GM23338 (cell line): ENCODE data around the gene ETV3. TPM values are rescaled to one million over a fixed set of nuclear protein-coding genes. Genes with fewer than 3 reads are reported as not detected.

Source experiments
- ATAC-seq: fragments of 200-7000 bp; cut with Tn5 transposase; 3 replicates; pipeline ENCODE4 v1.9.1; 2020
- DNase-seq: peaks from one replicate; pipeline ENCODE4 v3.0.0-alpha.2; 2015; ENCODE audit warnings: low spot score
- H2AFZ ChIP-seq: fragments of 200-600 bp; sonication (generic); 2 replicates; pipeline ENCODE4 v1.8.0; 2016; ENCODE audit warnings: antibody characterized with exemption, mild to moderate bottlenecking, moderate library complexity
- H3F3A ChIP-seq: fragments of 200-600 bp; sonication (generic); replicated peaks from 2 replicates; pipeline ENCODE4 v1.8.0; 2017; ENCODE audit warnings: antibody characterized with exemption, mixed run types, low read depth
- H3K27ac ChIP-seq: fragments of 200-600 bp; sonication (generic); 2 replicates; pipeline ENCODE4 v1.6.1; 2016; ENCODE audit warnings: low read depth
- H3K27me3 ChIP-seq: fragments of 200-600 bp; sonication (generic); 2 replicates; pipeline ENCODE4 v1.8.0; 2016; ENCODE audit warnings: mild to moderate bottlenecking, mixed run types, moderate library complexity; ENCODE audit not compliant: insufficient read depth
- H3K36me3 ChIP-seq: fragments of 200-600 bp; sonication (generic); 2 replicates; pipeline ENCODE4 v1.8.0; 2016; ENCODE audit warnings: mild to moderate bottlenecking; ENCODE audit not compliant: insufficient read depth
- H3K4me1 ChIP-seq: fragments of 200-600 bp; sonication (generic); 2 replicates; pipeline ENCODE4 v1.8.0; 2016; ENCODE audit warnings: mild to moderate bottlenecking, moderate library complexity; ENCODE audit not compliant: insufficient read depth
- H3K4me2 ChIP-seq: fragments of 200-600 bp; sonication (generic); 2 replicates; pipeline ENCODE4 v1.7.1; 2017; ENCODE audit warnings: mixed run types
- H3K4me3 ChIP-seq: fragments of 200-600 bp; sonication (generic); 2 replicates; pipeline ENCODE4 v1.6.1; 2016; ENCODE audit warnings: mixed run types
- H3K79me2 ChIP-seq: fragments of 200-600 bp; sonication (generic); replicated peaks from 2 replicates; pipeline ENCODE4 v1.8.0; 2017; ENCODE audit warnings: mild to moderate bottlenecking; ENCODE audit not compliant: insufficient read depth
- H3K9me2 ChIP-seq: fragments of 200-600 bp; sonication (generic); 2 replicates; pipeline ENCODE4 v1.8.0; 2017; ENCODE audit not compliant: insufficient read depth
- H4K20me1 ChIP-seq: fragments of 200-600 bp; sonication (generic); replicated peaks from 2 replicates; pipeline ENCODE4 v1.8.0; 2017; ENCODE audit warnings: mild to moderate bottlenecking; ENCODE audit not compliant: insufficient read depth
- H3K27ac Mint-ChIP-seq: 2 replicates; pipeline ENCODE4 v1.8.0; 2020; ENCODE audit warnings: inconsistent platforms, mild to moderate bottlenecking, moderate library complexity, mixed read lengths
- H3K27me3 Mint-ChIP-seq: 3 replicates; pipeline ENCODE4 v1.8.0; 2022; ENCODE audit warnings: low read depth, mild to moderate bottlenecking, moderate library complexity, mixed read lengths, inconsistent platforms; ENCODE audit not compliant: insufficient read depth, poor library complexity
- H3K36me3 Mint-ChIP-seq: 3 replicates; pipeline ENCODE4 v1.8.0; 2021; ENCODE audit warnings: low read depth, mild to moderate bottlenecking, inconsistent platforms, moderate library complexity, mixed read lengths
- H3K4me1 Mint-ChIP-seq: 3 replicates; pipeline ENCODE4 v1.8.0; 2020; ENCODE audit warnings: mild to moderate bottlenecking, inconsistent platforms, mixed read lengths
- H3K4me3 Mint-ChIP-seq: 3 replicates; pipeline ENCODE4 v1.8.0; 2021; ENCODE audit warnings: moderate library complexity, mild to moderate bottlenecking, inconsistent platforms, mixed read lengths
- H3K9me3 Mint-ChIP-seq: 3 replicates; pipeline ENCODE4 v1.8.0; 2020; ENCODE audit warnings: moderate library complexity, mild to moderate bottlenecking, inconsistent platforms, mixed read lengths
- CREB1 ChIP-seq: fragments of 250-450 bp; sonication (Bioruptor Pico); IDR thresholded peaks from 2 replicates; pipeline ENCODE4 v1.5.0; 2020; ENCODE audit warnings: low read depth, mild to moderate bottlenecking, moderate library complexity
- EZH2 ChIP-seq: fragments of 200-600 bp; sonication (generic); IDR thresholded peaks from one replicate; pipeline ENCODE4 v1.8.0; 2017; ENCODE audit warnings: antibody characterized with exemption, mild to moderate bottlenecking, low read depth; ENCODE audit not compliant: unreplicated experiment
- EZH2phosphoT487 ChIP-seq: fragments of 200-600 bp; sonication (generic); IDR thresholded peaks from one replicate; pipeline ENCODE4 v1.8.1; 2018; ENCODE audit warnings: antibody characterized with exemption; ENCODE audit not compliant: unreplicated experiment
- JUNB ChIP-seq: IDR thresholded peaks from one replicate; pipeline ENCODE4 v1.6.1; 2016; ENCODE audit warnings: antibody characterized with exemption; ENCODE audit not compliant: unreplicated experiment
- NANOG ChIP-seq: IDR thresholded peaks from 2 replicates; pipeline ENCODE4 v1.6.1; 2016; ENCODE audit warnings: antibody characterized with exemption, borderline replicate concordance
- POLR2AphosphoS5 ChIP-seq: IDR thresholded peaks from 2 replicates; pipeline ENCODE4 v1.6.1; 2016; ENCODE audit warnings: antibody characterized with exemption, low read depth
- STAT1 ChIP-seq: IDR thresholded peaks from one replicate; pipeline ENCODE4 v1.6.1; 2016; ENCODE audit warnings: antibody characterized with exemption; ENCODE audit not compliant: unreplicated experiment
- ZNF114 ChIP-seq: fragments of 250-450 bp; sonication (Bioruptor Pico); IDR thresholded peaks from 2 replicates; pipeline ENCODE4 v1.5.0; 2020; ENCODE audit warnings: mild to moderate bottlenecking, moderate library complexity
- ZNF331 ChIP-seq: fragments of 250-450 bp; sonication (Bioruptor Pico); IDR thresholded peaks from 2 replicates; pipeline ENCODE4 v1.5.0; 2020; ENCODE audit warnings: low read depth, mild to moderate bottlenecking, moderate library complexity
- polyA plus RNA-seq: library from polyadenylated mRNA; unstranded; fragments of >200 nt; fragmentation: Nextera tagmentation; extraction: Ambion mirVana; gene quantifications from 2 replicates; pipeline ENCODE4 v1.2.1, GENCODE V29; 2016
- total RNA-seq: library from RNA; depleted of rRNA; stranded (reverse); fragments of >200 nt; shearing (Covaris generic); gene quantifications from 2 replicates; pipeline ENCODE4 v1.2.3, GENCODE V29; 2014
- TF ChIP-seq, protein P1 (sequence below): fragments of 250-450 bp; sonication (Bioruptor Pico); IDR thresholded peaks from 2 replicates; pipeline ENCODE4 v1.5.0; 2020; ENCODE audit warnings: mild to moderate bottlenecking, moderate library complexity
- TF ChIP-seq, protein P2 (sequence below): IDR thresholded peaks from 2 replicates; pipeline ENCODE4 v1.6.1; 2016; ENCODE audit warnings: antibody characterized with exemption
- TF ChIP-seq, protein P3 (sequence below), 2 experiments: fragments of 200-600 bp in 1 of 2; sonication (generic) in 1 of 2; conservative IDR thresholded peaks; 2 replicates each; pipeline versions ENCODE4 v1.5.1 to v1.6.1; 2016 to 2017; ENCODE audit warnings: antibody characterized with exemption in 2 of 2, low read depth in 2 of 2, mild to moderate bottlenecking in 2 of 2, moderate library complexity in 1 of 2

The ETV3 gene
- total and polyA plus RNA-seq, 2 experiments from 2014 or later, result 8.1 to 19.6 TPM

DNA sequence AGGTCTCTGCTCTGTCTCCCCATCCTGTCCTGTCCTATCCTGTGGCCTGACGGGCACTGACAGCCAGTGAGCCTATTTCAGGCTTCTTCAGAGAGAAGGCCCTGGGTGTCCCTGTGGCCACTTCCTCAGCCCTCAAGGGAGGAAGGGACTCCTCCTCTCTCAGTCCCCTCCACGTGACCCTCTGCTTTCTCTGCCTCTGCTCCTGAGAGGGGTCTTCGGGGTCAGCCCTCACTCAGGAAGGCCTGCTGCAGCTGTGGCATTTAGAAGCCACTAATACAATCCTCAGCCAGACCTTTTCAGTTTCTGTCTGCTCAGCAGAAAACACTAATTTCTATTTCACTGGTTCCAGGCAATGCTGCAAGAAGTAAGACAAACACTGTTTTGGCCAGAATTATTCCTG, 43.6 kb upstream of the ETV3 start:
- DNase-seq (no peak), ATAC-seq (no peak)
- Mint-ChIP-seq H3K9me3 (no peaks in the 10 kb centered on the region), H3K27ac (no peak overlapping the region), H3K4me3 (no peak overlapping the region), H3K4me1 (peaks cover 20% of the 10 kb centered on the region), H3K27me3 (peaks cover 5% of the 10 kb centered on the region), H3K36me3 (no peaks in the 10 kb centered on the region)
- H4K20me1 ChIP-seq, result no peaks in the 10 kb centered on the region
- H3K36me3 ChIP-seq, result no peaks in the 10 kb centered on the region
- no peak overlapping the region for H3K4me3 ChIP-seq
- H3K9me2 ChIP-seq, result no peaks in the 10 kb centered on the region
- no peak for TF ChIP-seq JUNB
- no peak for TF ChIP-seq EZH2
- no peaks in the 10 kb centered on the region for H3K79me2 ChIP-seq
- H3F3A ChIP-seq, result no peaks in the 10 kb centered on the region
- no peaks in the 10 kb centered on the region for H3K27me3 ChIP-seq
- H3K27ac ChIP-seq, result no peak overlapping the region
- no peak overlapping the region; the same call in 1 of the 2 replicates for H2AFZ ChIP-seq
- H3K4me2 ChIP-seq, result no peak overlapping the region
- H3K4me1 ChIP-seq, result 0 out of 2 replicates have a peak, but pooled peaks cover 2% of the 10 kb centered on the region

DNA sequence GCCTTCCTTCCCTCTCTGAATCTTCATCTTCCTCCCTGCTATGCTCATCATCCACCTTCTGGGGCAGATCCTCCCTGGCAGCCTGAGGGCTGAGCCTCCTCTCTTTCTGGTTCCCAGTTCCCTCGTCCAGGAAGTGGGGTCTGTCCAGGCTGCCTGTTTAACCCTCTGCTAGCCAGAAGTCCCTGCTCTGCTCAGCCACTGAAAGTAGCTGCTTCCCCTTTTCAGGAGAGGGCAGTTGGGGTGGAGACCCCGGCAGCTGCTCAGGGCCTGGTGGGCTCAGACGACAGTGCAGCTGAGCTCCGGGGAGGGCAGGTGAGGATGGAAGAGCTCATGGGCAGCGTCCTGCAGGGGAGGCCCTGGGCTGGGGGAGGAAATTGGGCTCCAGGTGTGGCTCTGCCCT, 43.1 kb upstream of the ETV3 start:
- peak; percentile 55 for ATAC-seq
- H3K27me3 Mint-ChIP-seq, result peaks cover 5% of the 10 kb centered on the region
- no peaks in the 10 kb centered on the region for H3K36me3 Mint-ChIP-seq
- Histone ChIP-seq H3K4me1 (0 out of 2 replicates have a peak, but pooled peaks cover 2% of the 10 kb centered on the region), H4K20me1 (no peaks in the 10 kb centered on the region), H3K4me3 (no peak overlapping the region), H3K27ac (no peak overlapping the region), H2AFZ (no peak overlapping the region; the same call in 1 of the 2 replicates), H3F3A (no peaks in the 10 kb centered on the region), H3K79me2 (no peaks in the 10 kb centered on the region), H3K9me2 (no peaks in the 10 kb centered on the region), H3K36me3 (no peaks in the 10 kb centered on the region), H3K27me3 (no peaks in the 10 kb centered on the region), H3K4me2 (no peak overlapping the region)
- no peak overlapping the region for H3K27ac Mint-ChIP-seq
- no peaks in the 10 kb centered on the region for H3K9me3 Mint-ChIP-seq
- H3K4me3 Mint-ChIP-seq, result no peak overlapping the region
- H3K4me1 Mint-ChIP-seq, result peaks cover 17% of the 10 kb centered on the region
- DNase-seq, result no peak
- TF ChIP-seq POLR2AphosphoS5 (no peak), ZNF114 (no peak), EZH2 (no peak), NANOG (no peak), STAT1 (no peak), CREB1 (no peak), ZNF331 (CRISPR knock-in tag) (no peak), JUNB (no peak), EZH2phosphoT487 (no peak)
- TF ChIP-seq, protein P1, sequence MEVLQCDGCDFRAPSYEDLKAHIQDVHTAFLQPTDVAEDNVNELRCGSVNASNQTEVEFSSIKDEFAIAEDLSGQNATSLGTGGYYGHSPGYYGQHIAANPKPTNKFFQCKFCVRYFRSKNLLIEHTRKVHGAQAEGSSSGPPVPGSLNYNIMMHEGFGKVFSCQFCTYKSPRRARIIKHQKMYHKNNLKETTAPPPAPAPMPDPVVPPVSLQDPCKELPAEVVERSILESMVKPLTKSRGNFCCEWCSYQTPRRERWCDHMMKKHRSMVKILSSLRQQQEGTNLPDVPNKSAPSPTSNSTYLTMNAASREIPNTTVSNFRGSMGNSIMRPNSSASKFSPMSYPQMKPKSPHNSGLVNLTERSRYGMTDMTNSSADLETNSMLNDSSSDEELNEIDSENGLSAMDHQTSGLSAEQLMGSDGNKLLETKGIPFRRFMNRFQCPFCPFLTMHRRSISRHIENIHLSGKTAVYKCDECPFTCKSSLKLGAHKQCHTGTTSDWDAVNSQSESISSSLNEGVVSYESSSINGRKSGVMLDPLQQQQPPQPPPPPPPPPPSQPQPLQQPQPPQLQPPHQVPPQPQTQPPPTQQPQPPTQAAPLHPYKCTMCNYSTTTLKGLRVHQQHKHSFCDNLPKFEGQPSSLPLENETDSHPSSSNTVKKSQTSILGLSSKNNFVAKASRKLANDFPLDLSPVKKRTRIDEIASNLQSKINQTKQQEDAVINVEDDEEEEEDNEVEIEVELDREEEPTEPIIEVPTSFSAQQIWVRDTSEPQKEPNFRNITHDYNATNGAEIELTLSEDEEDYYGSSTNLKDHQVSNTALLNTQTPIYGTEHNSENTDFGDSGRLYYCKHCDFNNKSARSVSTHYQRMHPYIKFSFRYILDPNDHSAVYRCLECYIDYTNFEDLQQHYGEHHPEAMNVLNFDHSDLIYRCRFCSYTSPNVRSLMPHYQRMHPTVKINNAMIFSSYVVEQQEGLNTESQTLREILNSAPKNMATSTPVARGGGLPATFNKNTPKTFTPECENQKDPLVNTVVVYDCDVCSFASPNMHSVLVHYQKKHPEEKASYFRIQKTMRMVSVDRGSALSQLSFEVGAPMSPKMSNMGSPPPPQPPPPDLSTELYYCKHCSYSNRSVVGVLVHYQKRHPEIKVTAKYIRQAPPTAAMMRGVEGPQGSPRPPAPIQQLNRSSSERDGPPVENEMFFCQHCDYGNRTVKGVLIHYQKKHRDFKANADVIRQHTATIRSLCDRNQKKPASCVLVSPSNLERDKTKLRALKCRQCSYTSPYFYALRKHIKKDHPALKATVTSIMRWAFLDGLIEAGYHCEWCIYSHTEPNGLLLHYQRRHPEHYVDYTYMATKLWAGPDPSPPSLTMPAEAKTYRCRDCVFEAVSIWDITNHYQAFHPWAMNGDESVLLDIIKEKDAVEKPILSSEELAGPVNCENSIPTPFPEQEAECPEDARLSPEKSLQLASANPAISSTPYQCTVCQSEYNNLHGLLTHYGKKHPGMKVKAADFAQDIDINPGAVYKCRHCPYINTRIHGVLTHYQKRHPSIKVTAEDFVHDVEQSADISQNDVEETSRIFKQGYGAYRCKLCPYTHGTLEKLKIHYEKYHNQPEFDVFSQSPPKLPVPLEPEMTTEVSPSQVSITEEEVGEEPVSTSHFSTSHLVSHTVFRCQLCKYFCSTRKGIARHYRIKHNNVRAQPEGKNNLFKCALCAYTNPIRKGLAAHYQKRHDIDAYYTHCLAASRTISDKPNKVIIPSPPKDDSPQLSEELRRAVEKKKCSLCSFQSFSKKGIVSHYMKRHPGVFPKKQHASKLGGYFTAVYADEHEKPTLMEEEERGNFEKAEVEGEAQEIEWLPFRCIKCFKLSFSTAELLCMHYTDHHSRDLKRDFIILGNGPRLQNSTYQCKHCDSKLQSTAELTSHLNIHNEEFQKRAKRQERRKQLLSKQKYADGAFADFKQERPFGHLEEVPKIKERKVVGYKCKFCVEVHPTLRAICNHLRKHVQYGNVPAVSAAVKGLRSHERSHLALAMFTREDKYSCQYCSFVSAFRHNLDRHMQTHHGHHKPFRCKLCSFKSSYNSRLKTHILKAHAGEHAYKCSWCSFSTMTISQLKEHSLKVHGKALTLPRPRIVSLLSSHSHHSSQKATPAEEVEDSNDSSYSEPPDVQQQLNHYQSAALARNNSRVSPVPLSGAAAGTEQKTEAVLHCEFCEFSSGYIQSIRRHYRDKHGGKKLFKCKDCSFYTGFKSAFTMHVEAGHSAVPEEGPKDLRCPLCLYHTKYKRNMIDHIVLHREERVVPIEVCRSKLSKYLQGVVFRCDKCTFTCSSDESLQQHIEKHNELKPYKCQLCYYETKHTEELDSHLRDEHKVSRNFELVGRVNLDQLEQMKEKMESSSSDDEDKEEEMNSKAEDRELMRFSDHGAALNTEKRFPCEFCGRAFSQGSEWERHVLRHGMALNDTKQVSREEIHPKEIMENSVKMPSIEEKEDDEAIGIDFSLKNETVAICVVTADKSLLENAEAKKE (CRISPR knock-in tag), result no peak
- TF ChIP-seq, protein P2, sequence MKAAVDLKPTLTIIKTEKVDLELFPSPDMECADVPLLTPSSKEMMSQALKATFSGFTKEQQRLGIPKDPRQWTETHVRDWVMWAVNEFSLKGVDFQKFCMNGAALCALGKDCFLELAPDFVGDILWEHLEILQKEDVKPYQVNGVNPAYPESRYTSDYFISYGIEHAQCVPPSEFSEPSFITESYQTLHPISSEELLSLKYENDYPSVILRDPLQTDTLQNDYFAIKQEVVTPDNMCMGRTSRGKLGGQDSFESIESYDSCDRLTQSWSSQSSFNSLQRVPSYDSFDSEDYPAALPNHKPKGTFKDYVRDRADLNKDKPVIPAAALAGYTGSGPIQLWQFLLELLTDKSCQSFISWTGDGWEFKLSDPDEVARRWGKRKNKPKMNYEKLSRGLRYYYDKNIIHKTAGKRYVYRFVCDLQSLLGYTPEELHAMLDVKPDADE, result no peak
- TF ChIP-seq, protein P3, sequence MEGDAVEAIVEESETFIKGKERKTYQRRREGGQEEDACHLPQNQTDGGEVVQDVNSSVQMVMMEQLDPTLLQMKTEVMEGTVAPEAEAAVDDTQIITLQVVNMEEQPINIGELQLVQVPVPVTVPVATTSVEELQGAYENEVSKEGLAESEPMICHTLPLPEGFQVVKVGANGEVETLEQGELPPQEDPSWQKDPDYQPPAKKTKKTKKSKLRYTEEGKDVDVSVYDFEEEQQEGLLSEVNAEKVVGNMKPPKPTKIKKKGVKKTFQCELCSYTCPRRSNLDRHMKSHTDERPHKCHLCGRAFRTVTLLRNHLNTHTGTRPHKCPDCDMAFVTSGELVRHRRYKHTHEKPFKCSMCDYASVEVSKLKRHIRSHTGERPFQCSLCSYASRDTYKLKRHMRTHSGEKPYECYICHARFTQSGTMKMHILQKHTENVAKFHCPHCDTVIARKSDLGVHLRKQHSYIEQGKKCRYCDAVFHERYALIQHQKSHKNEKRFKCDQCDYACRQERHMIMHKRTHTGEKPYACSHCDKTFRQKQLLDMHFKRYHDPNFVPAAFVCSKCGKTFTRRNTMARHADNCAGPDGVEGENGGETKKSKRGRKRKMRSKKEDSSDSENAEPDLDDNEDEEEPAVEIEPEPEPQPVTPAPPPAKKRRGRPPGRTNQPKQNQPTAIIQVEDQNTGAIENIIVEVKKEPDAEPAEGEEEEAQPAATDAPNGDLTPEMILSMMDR (conservative IDR thresholded peaks at IDR 0.05; ENCODE audit: low read depth in 2 of 2), result no peak
